Spinal cord (tissue), 10 donors: ENCODE results near the gene TIMP3. TPM values are rescaled to one million over a fixed set of nuclear protein-coding genes. Genes with fewer than 3 reads are reported as not detected.

ENCODE experiments used
- DNase-seq, 6 donors: peaks; one replicate each; pipeline versions ENCODE4 v3.0.0 to v3.0.0-alpha.2; 2013 to 2015; ENCODE audit warnings: low spot score in 6 of 6, low read depth in 4 of 6
- H3K27ac ChIP-seq: one replicate; pipeline ENCODE4 v1.5.1; 2013; ENCODE audit warnings: low read depth, low read length, control low read depth
- H3K27me3 ChIP-seq: one replicate; pipeline ENCODE4 v1.6.1; 2013; ENCODE audit warnings: low read length; ENCODE audit not compliant: control insufficient read depth, insufficient read depth
- H3K36me3 ChIP-seq: one replicate; pipeline ENCODE4 v1.6.1; 2013; ENCODE audit warnings: low read length; ENCODE audit not compliant: control insufficient read depth, insufficient read depth
- H3K4me1 ChIP-seq: one replicate; pipeline ENCODE4 v1.6.1; 2013; ENCODE audit warnings: low read length; ENCODE audit not compliant: control insufficient read depth, insufficient read depth
- H3K4me3 ChIP-seq: one replicate; pipeline ENCODE4 v1.5.1; 2013; ENCODE audit warnings: low read depth, low read length, control low read depth
- H3K9me3 ChIP-seq: one replicate; pipeline ENCODE4 v1.6.1; 2013; ENCODE audit warnings: low read length; ENCODE audit not compliant: control insufficient read depth, insufficient read depth
- WGBS: methylation state at CpG from one replicate; pipeline ENCODE4 v1.1.5; 2013; ENCODE audit warnings: missing lambda C conversion rate; ENCODE audit not compliant: insufficient coverage; 5-methylcytosine and 5-hydroxymethylcytosine counted together
- polyA plus RNA-seq, 2 donors: library from polyadenylated mRNA; unstranded; fragments of 120-200 nt; gene quantifications; one replicate each; pipeline ENCODE4 v1.2.1, GENCODE V29; 2013; ENCODE audit not compliant: insufficient read length in 2 of 2
- total RNA-seq, 2 donors: library from RNA; depleted of rRNA in 1 of 2; stranded (reverse); fragments of 120-200 nt in 1 of 2; fragments of >200 nt in 1 of 2; gene quantifications; one replicate each; pipeline versions ENCODE4 v1.2.3 to v1.2.4, GENCODE V29; 2013 to 2014
- donor health status: healthy.

The TIMP3 gene
- total and polyA plus RNA-seq, 4 donors, result 182 to 353 (median 229) TPM

DNA sequence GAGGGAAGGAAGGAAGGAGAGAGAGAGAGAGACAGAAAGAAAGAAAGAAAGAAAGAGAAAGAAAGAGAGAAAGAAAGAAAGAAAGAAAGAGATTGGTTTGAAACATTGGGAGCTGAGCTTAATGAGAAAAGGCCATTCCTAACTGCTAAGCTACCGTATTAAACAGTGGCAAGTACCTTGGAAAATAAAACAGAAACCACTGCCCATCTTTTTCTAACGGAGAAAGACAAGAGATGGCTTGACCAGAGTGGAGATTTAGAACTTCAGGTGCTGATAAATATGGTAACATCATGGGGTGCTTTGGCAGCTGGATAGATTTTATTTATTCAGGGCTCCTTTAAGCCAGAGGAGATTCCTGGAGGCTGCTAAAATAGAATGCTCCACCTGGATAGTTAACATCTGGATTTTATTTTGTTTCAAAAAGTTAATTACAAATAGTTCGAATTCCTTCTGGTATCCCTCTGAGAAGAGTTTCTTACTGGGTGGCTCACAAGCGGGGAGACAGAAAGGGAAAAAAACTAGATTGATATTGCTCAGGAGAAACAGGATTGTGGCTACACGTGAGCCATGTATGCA lies 12.9 kb downstream of the TIMP3 start:
- Histone ChIP-seq H3K27ac (no peak overlapping the region), H3K27me3 (no peaks in the 10 kb centered on the region), H3K4me3 (no peak overlapping the region), H3K36me3 (peaks cover 10% of the 10 kb centered on the region), H3K4me1 (peaks cover 20% of the 10 kb centered on the region), H3K9me3 (no peaks in the 10 kb centered on the region)
- WGBS, result 83% methylated on average over 1 of the region's 5 CpGs
- no peak for DNase-seq

DNA sequence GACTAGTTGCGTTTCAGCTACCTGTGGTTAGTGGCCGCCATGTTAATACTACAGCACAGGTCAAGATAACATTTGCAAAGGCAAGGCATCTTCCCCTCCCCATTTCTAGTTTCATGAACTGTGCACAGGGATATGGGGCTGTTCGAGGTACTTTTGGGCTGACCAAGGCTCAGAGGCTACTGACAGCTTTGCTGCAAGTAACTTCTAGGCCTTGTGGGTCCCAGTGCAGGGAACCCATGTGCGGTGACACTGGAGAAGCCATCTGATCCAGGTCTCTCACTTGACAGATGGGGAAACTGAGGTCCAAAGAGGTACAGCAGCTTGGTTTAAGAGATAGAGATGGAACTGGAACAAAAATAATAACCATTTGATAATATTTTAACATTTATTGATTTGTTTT lies 13.6 kb downstream of the TIMP3 start:
- Histone ChIP-seq H3K27me3 (no peaks in the 10 kb centered on the region), H3K27ac (no peak overlapping the region), H3K4me1 (peaks cover 20% of the 10 kb centered on the region), H3K36me3 (peaks cover 10% of the 10 kb centered on the region), H3K9me3 (no peaks in the 10 kb centered on the region), H3K4me3 (no peak overlapping the region)
- DNase-seq, result no peak
- 92% methylated on average over 2 of the region's 4 CpGs for WGBS

DNA sequence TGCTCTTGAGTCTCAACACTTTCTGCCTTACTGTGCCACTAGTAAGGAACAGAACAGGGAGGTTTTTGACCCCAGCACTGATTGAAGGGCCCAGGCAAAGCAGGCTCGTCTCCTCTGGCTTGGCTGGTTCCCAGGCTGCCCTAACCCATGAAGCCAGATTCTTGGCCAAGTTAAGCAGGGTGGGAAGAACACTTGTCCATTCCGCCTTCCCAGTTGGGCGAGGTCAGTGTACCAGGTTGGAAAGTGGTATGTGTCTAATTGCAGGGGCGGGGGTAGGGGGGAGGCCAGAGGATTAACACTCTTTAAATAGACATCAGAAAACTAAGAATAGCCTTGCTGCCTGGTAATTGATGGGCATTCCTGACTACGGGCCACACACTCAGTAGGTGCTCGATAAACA lies 14.4 kb downstream of the TIMP3 start:
- 51% methylated on average over 3 of the region's 6 CpGs for WGBS

DNA sequence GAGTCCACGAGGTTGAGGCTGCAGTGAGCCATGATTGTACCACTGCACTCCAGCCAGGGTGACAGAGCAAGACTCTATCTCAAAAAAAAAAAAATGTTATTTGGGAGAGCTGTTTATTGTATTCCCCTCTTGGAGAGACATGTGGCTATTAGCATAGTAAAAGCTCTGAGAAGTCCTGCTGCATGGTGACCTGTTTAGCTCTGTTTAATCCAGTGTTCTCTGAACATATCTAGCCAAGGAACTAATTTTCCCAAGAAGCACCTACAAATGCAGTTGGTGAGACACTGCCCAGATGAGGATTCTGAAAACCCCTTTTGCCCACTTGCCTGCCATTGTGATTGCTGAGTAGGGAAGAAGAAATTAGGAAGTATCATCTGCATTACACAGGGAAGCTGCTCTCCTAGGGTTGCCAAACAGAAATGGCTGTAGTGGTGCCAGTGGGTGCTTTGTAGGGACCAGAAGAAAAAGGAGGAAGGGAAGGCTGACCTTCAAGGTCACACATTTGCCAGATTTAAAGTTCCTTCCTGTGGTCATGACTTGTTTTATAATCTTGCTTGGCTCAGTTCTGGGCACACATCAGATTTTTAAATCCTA lies 15.7 kb downstream of the TIMP3 start:
- Histone ChIP-seq H3K27me3 (no peaks in the 10 kb centered on the region), H3K27ac (no peak overlapping the region), H3K4me3 (no peak overlapping the region), H3K36me3 (peaks cover 10% of the 10 kb centered on the region), H3K9me3 (no peaks in the 10 kb centered on the region), H3K4me1 (peaks cover 20% of the 10 kb centered on the region)
- 80% methylated on average over 1 of the region's 1 CpG for WGBS
- DNase-seq, result no peak

More for the DNA sequence above, 14.4 kb downstream of the TIMP3 start:
- Histone ChIP-seq H3K9me3 (no peaks in the 10 kb centered on the region), H3K36me3 (peaks cover 10% of the 10 kb centered on the region), H3K4me1 (peaks cover 20% of the 10 kb centered on the region), H3K4me3 (no peak overlapping the region), H3K27ac (no peak overlapping the region), H3K27me3 (no peaks in the 10 kb centered on the region)
- no peak for DNase-seq

DNA sequence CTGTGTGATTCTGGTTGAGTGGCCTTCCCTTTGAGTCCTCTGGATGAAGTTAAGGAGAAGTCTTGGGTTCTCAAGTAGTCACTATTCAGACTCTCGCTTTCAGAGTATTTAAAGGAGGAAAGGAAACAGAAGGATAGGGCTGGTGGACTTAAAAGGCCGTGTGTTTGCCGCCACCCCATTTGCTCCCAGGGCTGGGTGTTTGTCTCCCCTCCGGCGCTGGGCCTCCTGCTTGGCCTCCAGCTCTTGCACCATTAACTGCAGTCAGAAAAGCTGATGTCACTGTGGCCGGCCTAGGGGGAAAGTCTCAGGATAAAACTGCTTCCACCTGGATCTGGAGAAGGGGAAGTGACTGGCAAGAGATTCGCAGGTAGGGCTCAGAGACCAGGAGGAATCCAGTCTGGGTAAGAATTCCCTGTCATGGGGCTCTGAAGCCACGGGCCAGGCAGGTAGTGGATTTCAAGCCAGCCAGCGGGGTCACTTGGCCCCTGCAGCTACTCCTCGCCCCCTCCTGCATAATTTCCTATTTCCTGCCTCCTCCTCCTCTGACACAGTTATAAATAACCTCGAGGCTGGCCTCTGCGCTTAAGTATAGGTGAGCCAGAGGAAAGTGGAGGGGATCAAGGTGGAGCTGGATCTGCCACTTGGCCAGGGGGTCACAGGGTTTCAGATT lies 17.1 kb downstream of the TIMP3 start:
- Histone ChIP-seq H3K27me3 (no peaks in the 10 kb centered on the region), H3K27ac (peak overlapping the region; percentile 27), H3K4me1 (peaks cover 27% of the 10 kb centered on the region), H3K9me3 (no peaks in the 10 kb centered on the region), H3K4me3 (no peak overlapping the region), H3K36me3 (peaks cover 14% of the 10 kb centered on the region)
- WGBS, result 83% methylated on average over 7 of the region's 12 CpGs
- no peak for DNase-seq

DNA sequence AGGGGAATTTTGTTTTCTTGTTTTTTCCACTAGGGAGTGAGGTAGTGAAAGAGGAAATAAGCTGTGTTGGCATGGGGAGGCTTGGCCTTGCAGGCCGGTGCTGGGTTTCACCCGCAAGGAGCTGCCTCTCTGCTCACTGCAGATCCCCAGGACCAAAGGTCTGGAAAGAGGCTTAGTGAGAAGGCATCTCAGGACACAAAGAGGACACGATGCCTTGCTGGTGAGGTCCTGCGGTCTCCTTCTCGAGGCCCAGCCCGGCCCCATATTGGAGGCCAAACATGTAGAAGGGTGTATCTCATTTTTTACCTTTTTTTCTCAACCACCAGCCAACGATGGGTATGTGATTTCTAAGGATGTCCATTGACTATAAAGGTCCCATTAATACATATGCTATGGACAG lies 17.6 kb downstream of the TIMP3 start:
- Histone ChIP-seq H3K4me1 (peaks cover 32% of the 10 kb centered on the region), H3K9me3 (no peaks in the 10 kb centered on the region), H3K4me3 (no peak overlapping the region), H3K27me3 (no peaks in the 10 kb centered on the region), H3K36me3 (peaks cover 14% of the 10 kb centered on the region), H3K27ac (peak overlapping the region; percentile 27)
- 97% methylated on average over 5 of the region's 7 CpGs for WGBS
- no peak for DNase-seq

DNA sequence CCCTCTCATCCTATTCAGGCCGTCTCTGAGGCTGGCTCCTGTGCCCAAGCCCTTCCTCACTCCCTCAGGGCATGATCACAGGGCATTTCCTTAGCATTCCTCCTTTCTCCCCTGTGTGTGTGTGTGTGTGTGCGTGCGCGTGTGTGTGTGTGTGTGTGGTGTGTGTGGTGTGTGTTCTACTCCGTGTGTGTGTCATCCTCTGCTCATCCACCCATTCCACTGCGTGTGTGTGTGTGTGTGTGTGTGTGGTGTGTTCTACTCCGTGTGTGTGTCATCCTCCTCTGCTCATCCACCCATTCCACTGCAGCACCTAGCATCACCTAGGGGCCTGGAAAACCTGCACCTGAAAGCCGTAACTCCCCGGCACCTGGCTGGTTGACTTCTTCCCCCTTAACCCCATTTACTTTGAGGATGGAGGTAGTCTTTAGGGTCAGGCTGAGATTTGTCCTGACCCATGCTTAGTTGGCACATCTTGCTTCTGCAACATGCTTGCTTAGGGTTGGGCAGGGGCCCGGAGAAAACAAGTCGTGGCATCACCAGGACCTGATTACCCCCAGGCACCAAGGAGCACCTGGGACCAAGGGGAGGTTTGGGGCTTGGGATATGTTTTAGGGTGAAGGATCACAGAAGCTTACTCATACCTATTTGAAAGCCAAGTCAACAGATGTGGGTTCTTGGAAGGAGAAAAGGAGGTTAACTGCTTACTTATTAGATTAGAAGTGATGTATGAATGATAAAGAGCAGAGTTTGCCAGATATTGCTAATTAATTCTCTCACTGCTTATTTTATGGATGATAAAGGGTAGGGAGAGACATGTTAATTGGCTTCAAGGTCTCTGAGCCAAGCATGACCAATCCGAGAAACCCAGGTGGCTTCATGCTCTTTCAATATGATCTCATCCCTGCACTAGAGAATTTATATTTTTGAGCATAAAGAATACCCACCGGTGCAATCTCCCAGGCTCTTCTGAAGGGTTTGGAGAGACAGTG lies 18.9 kb downstream of the TIMP3 start:
- peak in 1 of 6 donors; percentile 54 for DNase-seq
- Histone ChIP-seq H3K9me3 (no peaks in the 10 kb centered on the region), H3K27ac (no peak overlapping the region), H3K4me1 (peaks cover 39% of the 10 kb centered on the region), H3K36me3 (peaks cover 14% of the 10 kb centered on the region), H3K27me3 (no peaks in the 10 kb centered on the region), H3K4me3 (no peak overlapping the region)
- WGBS, result 100% methylated on average over 2 of the region's 13 CpGs

DNA sequence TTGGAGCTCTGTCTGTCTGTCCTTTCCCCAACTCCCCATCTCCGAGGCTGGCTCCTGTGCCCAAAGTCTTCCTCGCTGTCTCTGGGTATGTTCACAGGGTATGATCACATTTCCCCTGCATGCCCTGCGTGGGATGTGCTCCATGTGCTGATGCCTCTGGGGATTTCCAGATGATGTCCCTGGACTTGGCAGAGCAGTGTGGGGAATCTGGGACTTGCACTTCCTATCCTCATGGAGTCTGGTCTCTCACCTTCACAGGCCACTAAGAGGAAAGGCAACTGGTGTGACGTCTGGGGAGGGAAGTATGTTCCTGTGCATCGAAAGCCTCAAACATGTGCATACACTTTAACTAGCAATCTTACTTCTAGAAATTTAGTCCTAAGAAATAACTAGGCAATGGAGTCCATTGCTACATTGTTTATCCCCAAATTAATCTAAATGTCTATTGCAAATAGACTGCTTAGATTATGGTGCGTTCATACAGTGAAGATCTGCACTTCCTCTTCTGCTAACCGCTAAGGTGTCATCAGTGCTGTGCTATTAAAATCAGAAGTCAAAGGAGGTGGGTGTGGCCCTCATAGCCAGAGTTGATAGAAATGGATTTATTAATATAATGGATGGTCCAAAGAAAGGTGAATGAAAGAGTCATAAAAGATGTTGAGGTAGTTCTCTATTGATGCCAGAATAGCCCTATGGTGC lies 20.8 kb downstream of the TIMP3 start:
- Histone ChIP-seq H3K9me3 (no peaks in the 10 kb centered on the region), H3K4me1 (peaks cover 40% of the 10 kb centered on the region), H3K27me3 (no peaks in the 10 kb centered on the region), H3K36me3 (peaks cover 14% of the 10 kb centered on the region), H3K4me3 (no peak overlapping the region), H3K27ac (no peak overlapping the region)
- no peak for DNase-seq
- no CpG with 5 or more reads among the region's 7 CpGs for WGBS
